Right ventricle myocardium superior (tissue), 1 donor: ENCODE measurements around the gene FILIP1L. TPM values are rescaled to one million over a fixed set of nuclear protein-coding genes. Genes with fewer than 3 reads are reported as not detected.

ENCODE experiments used
- ATAC-seq: fragments of 200-7000 bp; cut with Tn5 transposase; one replicate; pipeline ENCODE4 v1.9.1; 2020; ENCODE audit warnings: mild to moderate bottlenecking; ENCODE audit not compliant: poor library complexity
- DNase-seq: peaks from one replicate; pipeline ENCODE4 v3.0.0-alpha.2; 2020
- intact Hi-C: fragments of 100-400 bp; cut with DNase I; formaldehyde crosslinking; loops from one replicate; pipeline ENCODE4 v1.11.2; 2022
- total RNA-seq: library from RNA; stranded (reverse); fragmentation: NEBNext Ultra II Directional; extraction: Animal tissue kit (Norgen Biotek cat#: 25700); gene quantifications from one replicate; pipeline ENCODE4 v1.2.1, GENCODE V29; 2021
- donor health status: DM: no; HTN: yes; CAD: no; lungs with severe emphysema.

FILIP1L gene
- total RNA-seq, 1 donor from 2014 or later = 39.3 TPM

DNA sequence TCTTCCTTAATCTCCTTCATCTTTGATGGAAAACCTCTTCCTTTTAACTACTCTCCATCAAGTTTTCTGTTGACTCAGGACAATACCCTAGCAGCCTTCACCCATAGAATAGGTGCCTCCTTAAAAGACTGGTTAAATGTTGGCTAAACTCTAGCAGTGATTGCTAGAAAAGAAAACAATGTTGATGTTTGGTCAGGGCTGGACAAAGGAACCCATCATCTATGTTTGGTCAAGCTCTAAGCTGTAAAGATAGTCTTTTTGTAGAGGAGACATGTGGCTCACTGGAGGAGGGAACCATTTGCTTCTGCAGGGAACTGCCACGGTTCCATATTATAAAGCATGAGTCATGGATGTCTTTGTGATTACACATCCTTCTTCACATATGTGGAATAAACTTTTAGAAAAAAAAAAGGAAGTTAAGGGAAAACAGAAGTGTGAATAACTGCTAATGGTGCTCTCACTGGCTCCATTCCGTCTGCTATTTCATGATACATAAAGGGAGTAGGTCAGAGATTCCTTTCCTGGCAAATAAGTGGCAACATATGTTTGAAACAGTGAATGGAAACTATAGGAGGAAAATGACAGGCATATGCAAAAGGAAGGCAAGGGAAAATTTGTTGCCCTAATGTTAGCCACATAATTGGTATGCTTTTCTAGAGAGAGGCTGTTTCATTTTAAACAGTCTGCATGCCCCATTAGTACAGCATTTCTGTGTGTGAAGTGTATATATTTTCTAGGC lies 218.4 kb downstream of the FILIP1L start:
- ATAC-seq (peak; percentile 67), DNase-seq (no peak)
- intact Hi-C loops = no loop called here

DNA sequence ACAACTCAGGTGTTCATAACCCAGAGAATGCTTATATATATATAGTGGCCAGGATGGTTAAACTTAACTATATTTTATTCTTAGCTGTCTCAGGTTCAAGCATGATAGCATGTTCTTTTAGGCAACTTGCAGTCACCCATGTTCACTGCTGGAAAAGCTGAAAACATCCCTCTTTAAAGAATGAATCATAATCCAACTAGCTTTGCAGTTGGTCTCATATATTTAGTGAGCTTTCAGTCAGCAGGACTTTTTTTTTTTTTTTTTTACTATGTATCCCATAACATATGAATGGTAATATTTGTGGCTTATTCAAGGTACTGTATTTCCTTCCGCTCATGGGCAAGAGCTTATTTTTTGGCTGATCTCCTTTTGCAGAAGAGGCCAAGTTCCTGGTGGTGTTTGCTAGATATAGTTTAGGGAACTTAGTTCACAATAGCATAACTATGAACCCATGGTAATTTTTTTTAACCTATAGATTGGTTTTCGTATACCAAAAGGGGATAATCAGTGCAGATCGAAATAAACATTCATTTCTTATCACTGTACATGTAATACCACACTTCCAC lies 219.1 kb downstream of the FILIP1L start:
- intact Hi-C loops = no loop called here
- ATAC-seq (no peak), DNase-seq (no peak)

DNA sequence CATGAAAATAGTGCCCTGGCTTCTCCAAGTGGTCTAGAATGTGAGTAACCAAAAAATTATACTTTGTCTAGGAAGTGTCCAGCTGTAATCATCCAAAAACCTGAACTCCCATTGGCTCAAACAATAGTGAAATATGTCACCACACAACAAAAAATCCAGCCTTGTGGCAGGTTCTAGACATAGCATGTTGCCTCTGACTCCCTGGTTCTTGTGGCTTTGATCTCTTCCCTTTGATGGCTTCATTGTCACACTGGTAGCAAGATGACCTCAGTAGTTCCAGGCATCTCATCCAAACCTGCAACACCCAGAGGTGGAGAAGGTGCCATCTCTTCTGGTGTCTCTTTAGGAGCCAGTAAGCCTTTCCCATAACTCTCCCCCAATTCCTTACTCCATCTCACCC lies 222.0 kb downstream of the FILIP1L start:
- intact Hi-C loops = no loop called here
- DNase-seq (no peak), ATAC-seq (no peak)

GRCh38 chr3:99891610-99892285 lies 222.6 kb downstream of the FILIP1L start:
- no peak for ATAC-seq
- DNase-seq = no peak
- intact Hi-C loops = no loop called here

GRCh38 chr3:99885851-99886250 lies 228.4 kb downstream of the FILIP1L start:
- ATAC-seq (no peak), DNase-seq (no peak)
- intact Hi-C loops = no loop called here

DNA sequence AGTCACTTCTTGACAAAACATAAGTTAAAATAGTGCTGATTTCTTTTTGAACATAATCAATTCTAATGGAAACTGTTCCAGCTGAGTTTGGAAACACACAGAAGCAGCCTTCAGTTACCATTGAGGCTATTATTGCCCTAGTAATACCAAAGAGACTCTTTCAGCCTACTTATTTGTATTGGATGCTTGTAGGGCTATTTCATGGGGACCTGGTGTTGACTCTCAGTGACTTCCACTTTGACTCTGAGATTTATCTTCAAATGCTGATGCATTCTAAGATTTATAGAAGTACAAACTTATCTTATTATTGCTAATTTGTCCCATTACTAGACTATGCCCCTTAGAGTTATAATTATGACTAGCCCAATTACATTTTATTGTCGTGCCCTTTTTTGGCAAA lies 229.2 kb downstream of the FILIP1L start:
- DNase-seq (no peak), ATAC-seq (no peak)
- intact Hi-C loops = no loop called here

DNA sequence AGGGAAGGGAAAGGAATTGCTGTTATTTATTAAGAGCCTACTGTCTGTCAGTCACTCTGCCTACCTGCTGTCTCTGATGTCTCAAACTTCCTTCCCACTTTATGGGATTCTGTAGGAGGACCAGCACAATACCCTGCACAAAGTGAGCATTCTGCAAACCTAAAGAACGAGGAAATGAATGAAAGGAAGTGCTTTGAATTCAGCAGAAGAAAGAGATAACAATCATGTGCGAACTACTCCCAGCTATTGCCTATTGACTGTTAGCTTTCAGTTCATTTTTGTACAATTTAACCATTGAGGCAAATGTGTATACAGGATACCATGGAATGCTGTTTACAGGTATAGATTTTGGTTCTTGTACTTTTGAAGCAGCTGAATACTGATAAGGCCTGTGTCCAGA lies 229.8 kb downstream of the FILIP1L start:
- intact Hi-C loops = no loop called here
- DNase-seq (no peak), ATAC-seq (no peak)

DNA sequence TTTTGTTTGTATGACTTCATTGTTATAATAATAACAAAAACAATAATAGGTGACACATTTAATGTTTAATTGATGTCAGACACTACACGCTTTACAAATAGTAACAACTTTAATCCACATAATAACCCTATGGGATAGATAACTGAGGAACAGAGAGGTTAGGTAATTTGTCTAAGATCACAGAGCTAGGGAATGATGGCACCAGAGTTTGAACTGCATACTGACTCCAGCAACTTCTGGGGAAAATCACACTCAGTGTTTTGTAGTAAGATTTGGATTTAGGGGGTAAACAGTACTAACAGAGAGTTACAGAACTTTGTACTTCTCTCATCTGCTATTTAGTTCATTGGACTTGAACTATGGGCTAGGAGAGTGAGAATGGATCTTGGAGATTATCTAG lies 230.6 kb downstream of the FILIP1L start:
- intact Hi-C loops = no loop called here
- DNase-seq = no peak
- no peak for ATAC-seq

DNA sequence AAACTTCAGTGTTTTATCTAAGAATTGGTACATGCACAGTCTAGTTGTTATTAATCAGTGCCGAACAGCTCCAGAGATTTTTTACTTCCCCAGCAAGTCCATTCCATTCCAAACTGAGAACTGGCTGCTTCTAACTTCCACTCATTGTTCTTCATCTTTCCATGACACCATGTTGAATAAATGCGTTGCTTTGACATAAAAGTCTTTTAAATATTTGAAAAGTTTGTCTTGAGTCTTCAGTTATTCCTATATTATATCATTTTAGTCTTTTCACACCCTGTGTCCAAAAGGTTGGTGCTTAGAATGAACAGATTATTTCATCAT lies 231.2 kb downstream of the FILIP1L start:
- no peak for DNase-seq

GRCh38 chr3:99882436-99883137 lies 231.7 kb downstream of the FILIP1L start:
- no peak for DNase-seq
- ATAC-seq = no peak
- intact Hi-C loops = no loop called here

More for the DNA sequence above, 231.2 kb downstream of the FILIP1L start:
- intact Hi-C loops = no loop called here
- ATAC-seq = no peak

DNA sequence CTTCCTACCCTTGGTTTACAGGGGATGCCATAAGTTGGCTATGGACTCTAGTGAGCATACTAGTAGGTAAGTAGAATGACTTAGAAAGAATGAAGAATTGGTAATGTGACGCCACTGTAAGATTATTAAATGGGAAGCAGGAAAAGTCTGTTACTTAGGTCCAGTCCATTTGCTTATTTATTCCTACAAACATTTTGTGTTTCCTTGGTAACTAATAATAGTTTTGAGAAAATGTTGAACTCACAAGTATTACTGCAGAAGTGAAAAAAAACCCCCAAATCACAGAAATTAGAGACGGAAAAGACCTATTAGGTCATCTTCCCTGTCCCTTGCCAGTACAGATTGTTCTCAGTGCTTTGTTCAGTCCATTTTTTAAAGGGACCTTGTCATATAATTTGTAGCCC lies 233.2 kb downstream of the FILIP1L start:
- ATAC-seq = peak; percentile 77
- intact Hi-C loops = no loop called here

GRCh38 chr3:99879275-99879674 lies 235.0 kb downstream of the FILIP1L start:
- ATAC-seq = no peak
- intact Hi-C loops = loop anchor here (10.0 kb wide), 1 partner anchor 166 kb away; no protein-coding TSS in a partner anchor
- DNase-seq = no peak

More for the DNA sequence above, 233.2 kb downstream of the FILIP1L start:
- no peak for DNase-seq

DNA sequence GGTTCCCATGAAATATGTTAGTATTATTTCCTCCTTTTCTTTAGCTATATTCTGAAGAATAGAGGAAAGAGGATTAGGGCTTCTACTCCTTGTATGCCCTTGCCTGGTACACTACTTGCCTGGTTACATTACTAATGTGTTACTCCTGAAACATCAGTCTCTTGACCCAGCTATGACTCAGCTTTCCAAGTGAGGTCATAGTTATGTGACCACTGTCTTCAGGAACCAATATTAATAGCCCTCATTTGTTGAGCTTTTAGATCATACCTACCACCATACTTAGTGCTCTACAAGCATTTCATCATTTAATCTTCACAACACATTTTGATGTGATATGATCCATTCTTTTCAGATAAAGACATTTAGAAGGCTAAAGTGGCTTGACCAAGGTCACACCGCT lies 236.3 kb downstream of the FILIP1L start:
- intact Hi-C loops = loop anchor here (10.0 kb wide), 1 partner anchor 167 kb away; no protein-coding TSS in a partner anchor
- ATAC-seq (no peak), DNase-seq (no peak)

DNA sequence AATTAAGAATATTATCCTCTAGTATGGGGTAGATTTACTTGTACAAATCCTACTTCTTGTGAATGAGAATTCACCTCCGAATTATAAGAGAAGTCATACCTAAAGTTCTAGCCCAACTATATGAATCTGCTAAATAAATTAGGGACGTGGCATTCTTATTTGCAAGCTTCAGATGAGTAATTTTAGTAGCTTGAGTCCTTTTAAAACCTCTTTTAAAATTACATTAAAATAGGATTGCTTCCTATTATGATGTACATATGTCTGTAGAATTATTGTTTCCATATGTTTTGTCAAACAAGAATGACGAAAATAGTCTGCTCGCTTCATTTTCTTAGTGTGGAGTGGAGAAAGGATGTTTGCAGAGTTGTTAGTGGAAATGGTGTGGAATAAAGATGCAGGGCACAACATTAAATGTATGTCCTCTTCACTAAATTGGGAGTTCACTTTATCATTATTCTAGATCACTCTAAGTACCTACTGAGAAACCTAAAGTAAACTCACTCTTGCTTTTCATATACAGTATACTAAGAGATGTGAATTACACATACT lies 237.2 kb downstream of the FILIP1L start:
- DNase-seq (no peak), ATAC-seq (no peak)
- intact Hi-C loops = loop anchor here (10.0 kb wide), 1 partner anchor 168 kb away; no protein-coding TSS in a partner anchor

- peak; percentile 89 for DNase-seq
- intact Hi-C loops = loop anchor here (10.0 kb wide), 1 partner anchor 169 kb away; no protein-coding TSS in a partner anchor
- peak; percentile 98 for ATAC-seq
Measured at GRCh38 chr3:99875929-99876841, 238.1 kb downstream of the FILIP1L start.

- ATAC-seq (peak; percentile 64), DNase-seq (no peak)
- intact Hi-C loops = loop anchor here (10.0 kb wide), 1 partner anchor 169 kb away; no protein-coding TSS in a partner anchor
Measured at GRCh38 chr3:99875581-99875928, 238.7 kb downstream of the FILIP1L start.

GRCh38 chr3:99874237-99875002 lies 239.9 kb downstream of the FILIP1L start:
- no peak for DNase-seq
- intact Hi-C loops = loop anchor here (10.0 kb wide), 1 partner anchor 170 kb away; no protein-coding TSS in a partner anchor
- ATAC-seq = no peak
